Uterus (tissue), 2 donors: ENCODE results near the gene RABGAP1L.

ENCODE experiments used
- POLR2A ChIP-seq, 2 donors: fragments of 450-650 bp; IDR thresholded peaks; one replicate each; pipeline ENCODE4 v1.6.1; 2016; ENCODE audit warnings: antibody characterized with exemption in 2 of 2, mild to moderate bottlenecking in 1 of 2, moderate library complexity in 1 of 2
- TF ChIP-seq, protein P1 (sequence below), 4 experiments: fragments of 200-600 bp in 2 of 4; fragments of 450-650 bp in 2 of 4; sonication (generic) in 2 of 4; IDR thresholded peaks; one replicate each; pipeline ENCODE4 v1.5.1; 2016 to 2019; ENCODE audit warnings: antibody characterized with exemption in 4 of 4, mild to moderate bottlenecking in 2 of 4, moderate library complexity in 1 of 4

- TF ChIP-seq, protein P1, sequence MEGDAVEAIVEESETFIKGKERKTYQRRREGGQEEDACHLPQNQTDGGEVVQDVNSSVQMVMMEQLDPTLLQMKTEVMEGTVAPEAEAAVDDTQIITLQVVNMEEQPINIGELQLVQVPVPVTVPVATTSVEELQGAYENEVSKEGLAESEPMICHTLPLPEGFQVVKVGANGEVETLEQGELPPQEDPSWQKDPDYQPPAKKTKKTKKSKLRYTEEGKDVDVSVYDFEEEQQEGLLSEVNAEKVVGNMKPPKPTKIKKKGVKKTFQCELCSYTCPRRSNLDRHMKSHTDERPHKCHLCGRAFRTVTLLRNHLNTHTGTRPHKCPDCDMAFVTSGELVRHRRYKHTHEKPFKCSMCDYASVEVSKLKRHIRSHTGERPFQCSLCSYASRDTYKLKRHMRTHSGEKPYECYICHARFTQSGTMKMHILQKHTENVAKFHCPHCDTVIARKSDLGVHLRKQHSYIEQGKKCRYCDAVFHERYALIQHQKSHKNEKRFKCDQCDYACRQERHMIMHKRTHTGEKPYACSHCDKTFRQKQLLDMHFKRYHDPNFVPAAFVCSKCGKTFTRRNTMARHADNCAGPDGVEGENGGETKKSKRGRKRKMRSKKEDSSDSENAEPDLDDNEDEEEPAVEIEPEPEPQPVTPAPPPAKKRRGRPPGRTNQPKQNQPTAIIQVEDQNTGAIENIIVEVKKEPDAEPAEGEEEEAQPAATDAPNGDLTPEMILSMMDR (IDR thresholded peaks at IDR 0.05) = peak; percentile 57 to 59 (median 58)
- no peak for TF ChIP-seq POLR2A (IDR thresholded peaks at IDR 0.05)
Observed at GRCh38 chr1:174982971-174983689, 823.8 kb downstream of the RABGAP1L start.
